ENCODE measurements around the gene FRZB. TPM values are rescaled to one million over a fixed set of nuclear protein-coding genes. Genes with fewer than 3 reads are reported as not detected.

FRZB gene
- total RNA-seq, 2 donors from 2014 or later = 0.66 to 2.9 TPM

GRCh38 chr2:182822733-182823132, 43.7 kb downstream of the FRZB start:
- no peak overlapping the region for H3K4me3 ChIP-seq
- no peak for DNase-seq
- no peaks in the 10 kb centered on the region for H3K27me3 ChIP-seq
- no peaks in the 10 kb centered on the region for H3K36me3 ChIP-seq (replicated peaks in 1 of 2; ENCODE audit: insufficient read depth in 1 of 2, low read depth in 2 of 2)
- H3K27ac ChIP-seq = no peak overlapping the region
- TF ChIP-seq CTCF (IDR thresholded peaks at IDR 0.05) (no peak), POLR2A (IDR thresholded peaks at IDR 0.05) (no peak)
- ATAC-seq = no peak
- intact Hi-C loops (cut with DNase I) = no loop called here
- peaks cover 15% of the 10 kb centered on the region for H3K4me1 ChIP-seq
- H3K9me3 ChIP-seq = no peaks in the 10 kb centered on the region
- 69 to 77% methylated on average over 2 of the region's 2 CpGs for WGBS, 2 donors

GRCh38 chr2:182821182-182821581, 45.3 kb downstream of the FRZB start:
- DNase-seq (no peak), ATAC-seq (no peak)
- Histone ChIP-seq H3K9me3 (no peaks in the 10 kb centered on the region), H3K27me3 (no peaks in the 10 kb centered on the region), H3K27ac (no peak overlapping the region), H3K4me1 (peaks cover 28% of the 10 kb centered on the region), H3K4me3 (no peak overlapping the region), H3K36me3 (replicated peaks in 1 of 2; ENCODE audit: insufficient read depth in 1 of 2, low read depth in 2 of 2) (no peaks in the 10 kb centered on the region)
- WGBS, 2 donors = 68 to 71% methylated on average over 2 of the region's 2 CpGs
- intact Hi-C loops (cut with DNase I) = no loop called here
- TF ChIP-seq POLR2A (IDR thresholded peaks at IDR 0.05) (no peak), CTCF (IDR thresholded peaks at IDR 0.05) (no peak)

GRCh38 chr2:182819412-182819811, 47.0 kb downstream of the FRZB start:
- TF ChIP-seq CTCF (IDR thresholded peaks at IDR 0.05) (no peak), POLR2A (IDR thresholded peaks at IDR 0.05) (no peak)
- no peaks in the 10 kb centered on the region for H3K9me3 ChIP-seq
- intact Hi-C loops (cut with DNase I) = no loop called here
- no peaks in the 10 kb centered on the region for H3K36me3 ChIP-seq (replicated peaks in 1 of 2; ENCODE audit: insufficient read depth in 1 of 2, low read depth in 2 of 2)
- H3K4me3 ChIP-seq = no peak overlapping the region
- DNase-seq (no peak), ATAC-seq (no peak)
- no peaks in the 10 kb centered on the region for H3K27me3 ChIP-seq
- H3K27ac ChIP-seq = no peak overlapping the region
- 93 to 94% methylated on average over 4 of the region's 4 CpGs for WGBS, 2 donors
- H3K4me1 ChIP-seq = peaks cover 22% of the 10 kb centered on the region

GRCh38 chr2:182818925-182819324, 47.5 kb downstream of the FRZB start:
- no peaks in the 10 kb centered on the region for H3K27me3 ChIP-seq
- intact Hi-C loops (cut with DNase I) = no loop called here
- 86 to 90% methylated on average over 4 of the region's 4 CpGs for WGBS, 2 donors
- no peak for TF ChIP-seq POLR2A (IDR thresholded peaks at IDR 0.05)
- no peak for TF ChIP-seq CTCF (IDR thresholded peaks at IDR 0.05)
- no peak for DNase-seq
- no peak overlapping the region for H3K4me3 ChIP-seq
- no peak overlapping the region for H3K27ac ChIP-seq
- H3K9me3 ChIP-seq = no peaks in the 10 kb centered on the region
- no peaks in the 10 kb centered on the region for H3K36me3 ChIP-seq (replicated peaks in 1 of 2; ENCODE audit: insufficient read depth in 1 of 2, low read depth in 2 of 2)
- H3K4me1 ChIP-seq = peaks cover 17% of the 10 kb centered on the region
- no peak for ATAC-seq

GRCh38 chr2:182818501-182818900, 47.9 kb downstream of the FRZB start:
- WGBS, 2 donors = 83 to 85% methylated on average over 3 of the region's 3 CpGs
- Histone ChIP-seq H3K4me1 (peaks cover 14% of the 10 kb centered on the region), H3K27me3 (no peaks in the 10 kb centered on the region), H3K27ac (no peak overlapping the region), H3K9me3 (no peaks in the 10 kb centered on the region), H3K4me3 (no peak overlapping the region), H3K36me3 (replicated peaks in 1 of 2; ENCODE audit: insufficient read depth in 1 of 2, low read depth in 2 of 2) (no peaks in the 10 kb centered on the region)
- TF ChIP-seq POLR2A (IDR thresholded peaks at IDR 0.05) = no peak
- TF ChIP-seq CTCF (IDR thresholded peaks at IDR 0.05) = no peak
- ATAC-seq (no peak), DNase-seq (no peak)
- intact Hi-C loops (cut with DNase I) = no loop called here
